NCI-H82 treated with DMSO at 0.1 percent for 48 hours (cell line): ENCODE measurements around the gene CABP2.
"Not testable (repeated sequence)": the region's sequence is repeated elsewhere in the genome, so short reads cannot be mapped to it uniquely, and the experiment has no call there.

ENCODE experiments used
- DNase-seq: peaks from one replicate; lab custom pipeline; 2025; ENCODE audit not compliant: unreplicated experiment; lab: John Stamatoyannopoulos, UW

The CABP2 gene

GRCh38 chr11:67539550-67539949 lies 16.3 kb upstream of the CABP2 start:
- DNase-seq: no peak

- no peak for DNase-seq
These were observed 15.7 kb upstream of the CABP2 start for GRCh38 chr11:67538823-67539505.

- no peak for DNase-seq
These were observed 15.1 kb upstream of the CABP2 start for GRCh38 chr11:67538306-67538705.

- DNase-seq: no peak
These were observed 12.3 kb upstream of the CABP2 start for GRCh38 chr11:67535561-67535960.

GRCh38 chr11:67534070-67534679 lies 10.9 kb upstream of the CABP2 start:
- no peak for DNase-seq

GRCh38 chr11:67532889-67533288 lies 9.6 kb upstream of the CABP2 start:
- no peak for DNase-seq

- no peak for DNase-seq
These were observed 7.0 kb upstream of the CABP2 start for GRCh38 chr11:67530282-67530592.

- no peak for DNase-seq
These were observed 5.1 kb upstream of the CABP2 start for GRCh38 chr11:67528376-67528775.

- DNase-seq: no peak
These were observed 2.2 kb upstream of the CABP2 start for GRCh38 chr11:67525275-67525976.

GRCh38 chr11:67524480-67524808 lies 1.2 kb upstream of the CABP2 start:
- DNase-seq: no peak

GRCh38 chr11:67523556-67524479 lies 572 bp upstream of the CABP2 start:
- no peak for DNase-seq

GRCh38 chr11:67522338-67522737 lies 908 bp downstream of the CABP2 start:
- DNase-seq: no peak

- no peak for DNase-seq
These were observed 1.3 kb downstream of the CABP2 start for GRCh38 chr11:67521924-67522323.

- no peak for DNase-seq
These were observed 2.1 kb downstream of the CABP2 start for GRCh38 chr11:67520856-67521824.

- no peak for DNase-seq
These were observed 3.5 kb downstream of the CABP2 start for GRCh38 chr11:67519726-67520125.

GRCh38 chr11:67517784-67518552 lies 5.3 kb downstream of the CABP2 start:
- peak; percentile 13 for DNase-seq

GRCh38 chr11:67516806-67517205 lies 6.4 kb downstream of the CABP2 start:
- peak; percentile 39 for DNase-seq

GRCh38 chr11:67514116-67514515 lies 9.1 kb downstream of the CABP2 start:
- DNase-seq: no peak

GRCh38 chr11:67511558-67511957 lies 11.7 kb downstream of the CABP2 start:
- DNase-seq: not testable (repeated sequence)

GRCh38 chr11:67510023-67510345 lies 13.3 kb downstream of the CABP2 start:
- DNase-seq: no peak
